ENCODE results near the gene PIWIL4. TPM values are rescaled to one million over a fixed set of nuclear protein-coding genes. Genes with fewer than 3 reads are reported as not detected.

The PIWIL4 gene
- total and polyA plus RNA-seq, 9 of the 15 experiments (the other 6 are each of a cell fraction or from before 2014, with no cell fraction given), result 6.3 to 17.0 (median 10.8) TPM

DNA sequence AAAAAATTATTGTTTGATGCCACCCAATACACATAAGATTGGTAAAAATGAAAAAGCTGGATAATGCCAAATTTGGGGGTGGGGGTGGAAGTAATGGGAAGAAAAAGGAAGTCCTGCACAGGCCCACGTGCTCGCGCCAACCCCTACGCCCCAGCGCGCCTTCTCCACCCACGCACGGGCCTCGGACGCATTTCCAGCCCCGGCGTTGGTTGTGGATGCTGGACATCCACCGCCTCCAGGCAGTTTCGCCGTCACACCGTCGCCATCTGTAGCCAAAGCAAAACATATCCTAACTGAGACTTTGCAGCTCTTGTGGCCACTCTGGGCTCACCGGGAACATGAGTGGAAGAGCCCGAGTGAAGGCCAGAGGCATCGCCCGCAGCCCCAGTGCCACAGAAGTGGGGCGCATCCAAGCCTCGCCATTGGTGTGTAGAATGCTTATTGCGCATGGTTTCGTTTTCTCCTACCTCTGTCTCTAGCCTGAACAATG is at the start of gene PIWIL4 (continued):
- TF ChIP-seq, protein P1, sequence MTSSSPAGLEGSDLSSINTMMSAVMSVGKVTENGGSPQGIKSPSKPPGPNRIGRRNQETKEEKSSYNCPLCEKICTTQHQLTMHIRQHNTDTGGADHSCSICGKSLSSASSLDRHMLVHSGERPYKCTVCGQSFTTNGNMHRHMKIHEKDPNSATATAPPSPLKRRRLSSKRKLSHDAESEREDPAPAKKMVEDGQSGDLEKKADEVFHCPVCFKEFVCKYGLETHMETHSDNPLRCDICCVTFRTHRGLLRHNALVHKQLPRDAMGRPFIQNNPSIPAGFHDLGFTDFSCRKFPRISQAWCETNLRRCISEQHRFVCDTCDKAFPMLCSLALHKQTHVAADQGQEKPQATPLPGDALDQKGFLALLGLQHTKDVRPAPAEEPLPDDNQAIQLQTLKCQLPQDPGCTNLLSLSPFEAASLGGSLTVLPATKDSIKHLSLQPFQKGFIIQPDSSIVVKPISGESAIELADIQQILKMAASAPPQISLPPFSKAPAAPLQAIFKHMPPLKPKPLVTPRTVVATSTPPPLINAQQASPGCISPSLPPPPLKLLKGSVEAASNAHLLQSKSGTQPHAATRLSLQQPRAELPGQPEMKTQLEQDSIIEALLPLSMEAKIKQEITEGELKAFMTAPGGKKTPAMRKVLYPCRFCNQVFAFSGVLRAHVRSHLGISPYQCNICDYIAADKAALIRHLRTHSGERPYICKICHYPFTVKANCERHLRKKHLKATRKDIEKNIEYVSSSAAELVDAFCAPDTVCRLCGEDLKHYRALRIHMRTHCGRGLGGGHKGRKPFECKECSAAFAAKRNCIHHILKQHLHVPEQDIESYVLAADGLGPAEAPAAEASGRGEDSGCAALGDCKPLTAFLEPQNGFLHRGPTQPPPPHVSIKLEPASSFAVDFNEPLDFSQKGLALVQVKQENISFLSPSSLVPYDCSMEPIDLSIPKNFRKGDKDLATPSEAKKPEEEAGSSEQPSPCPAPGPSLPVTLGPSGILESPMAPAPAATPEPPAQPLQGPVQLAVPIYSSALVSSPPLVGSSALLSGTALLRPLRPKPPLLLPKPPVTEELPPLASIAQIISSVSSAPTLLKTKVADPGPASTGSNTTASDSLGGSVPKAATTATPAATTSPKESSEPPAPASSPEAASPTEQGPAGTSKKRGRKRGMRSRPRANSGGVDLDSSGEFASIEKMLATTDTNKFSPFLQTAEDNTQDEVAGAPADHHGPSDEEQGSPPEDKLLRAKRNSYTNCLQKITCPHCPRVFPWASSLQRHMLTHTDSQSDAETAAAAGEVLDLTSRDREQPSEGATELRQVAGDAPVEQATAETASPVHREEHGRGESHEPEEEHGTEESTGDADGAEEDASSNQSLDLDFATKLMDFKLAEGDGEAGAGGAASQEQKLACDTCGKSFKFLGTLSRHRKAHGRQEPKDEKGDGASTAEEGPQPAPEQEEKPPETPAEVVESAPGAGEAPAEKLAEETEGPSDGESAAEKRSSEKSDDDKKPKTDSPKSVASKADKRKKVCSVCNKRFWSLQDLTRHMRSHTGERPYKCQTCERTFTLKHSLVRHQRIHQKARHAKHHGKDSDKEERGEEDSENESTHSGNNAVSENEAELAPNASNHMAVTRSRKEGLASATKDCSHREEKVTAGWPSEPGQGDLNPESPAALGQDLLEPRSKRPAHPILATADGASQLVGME (CRISPR knock-in tag; IDR thresholded peaks at IDR 0.05), result no peak
- TF ChIP-seq, protein P2, sequence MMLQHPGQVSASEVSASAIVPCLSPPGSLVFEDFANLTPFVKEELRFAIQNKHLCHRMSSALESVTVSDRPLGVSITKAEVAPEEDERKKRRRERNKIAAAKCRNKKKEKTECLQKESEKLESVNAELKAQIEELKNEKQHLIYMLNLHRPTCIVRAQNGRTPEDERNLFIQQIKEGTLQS (IDR thresholded peaks at IDR 0.05), result no peak
- TF ChIP-seq, protein P2 (CRISPR knock-in tag; conservative IDR thresholded peaks at IDR 0.05), result 0 out of 2 replicates have a peak, but pooled peaks have one; percentile 45
- TF ChIP-seq SRSF3 (IDR thresholded peaks at IDR 0.05; ENCODE audit: insufficient read depth, low read length) (no peak), SPI1 (IDR thresholded peaks at IDR 0.05; ENCODE audit: borderline replicate concordance, low read depth, low read length) (peak; percentile 80), NR2C2 (CRISPR knock-in tag; IDR thresholded peaks at IDR 0.05) (no peak), NR2C2 (tag; IDR thresholded peaks at IDR 0.05) (peak; percentile 17; the same call in 1 of the 2 replicates), RBM34 (IDR thresholded peaks at IDR 0.05; ENCODE audit: borderline replicate concordance, insufficient read depth, low read length) (no peak), SRSF7 (optimal IDR thresholded peaks at IDR 0.05; ENCODE audit: low read depth, low read length) (no peak), NFE2 (IDR thresholded peaks at IDR 0.05; ENCODE audit: low read depth) (no peak), ZNF77 (CRISPR knock-in tag; IDR thresholded peaks at IDR 0.05) (no peak), POLR2A (conservative IDR thresholded peaks at IDR 0.05) (peak; percentile 74), BRD9 (IDR thresholded peaks at IDR 0.05; ENCODE audit: low read depth, partially characterized antibody) (no peak), MEIS2 (IDR thresholded peaks at IDR 0.05; ENCODE audit: partially characterized antibody) (no peak)
- TF ChIP-seq, protein P3, sequence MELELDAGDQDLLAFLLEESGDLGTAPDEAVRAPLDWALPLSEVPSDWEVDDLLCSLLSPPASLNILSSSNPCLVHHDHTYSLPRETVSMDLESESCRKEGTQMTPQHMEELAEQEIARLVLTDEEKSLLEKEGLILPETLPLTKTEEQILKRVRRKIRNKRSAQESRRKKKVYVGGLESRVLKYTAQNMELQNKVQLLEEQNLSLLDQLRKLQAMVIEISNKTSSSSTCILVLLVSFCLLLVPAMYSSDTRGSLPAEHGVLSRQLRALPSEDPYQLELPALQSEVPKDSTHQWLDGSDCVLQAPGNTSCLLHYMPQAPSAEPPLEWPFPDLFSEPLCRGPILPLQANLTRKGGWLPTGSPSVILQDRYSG (tag; conservative IDR thresholded peaks at IDR 0.05; ENCODE audit: low read depth), result peak; percentile 55; the same call in 1 of the 2 replicates
- TF ChIP-seq, protein P4, sequence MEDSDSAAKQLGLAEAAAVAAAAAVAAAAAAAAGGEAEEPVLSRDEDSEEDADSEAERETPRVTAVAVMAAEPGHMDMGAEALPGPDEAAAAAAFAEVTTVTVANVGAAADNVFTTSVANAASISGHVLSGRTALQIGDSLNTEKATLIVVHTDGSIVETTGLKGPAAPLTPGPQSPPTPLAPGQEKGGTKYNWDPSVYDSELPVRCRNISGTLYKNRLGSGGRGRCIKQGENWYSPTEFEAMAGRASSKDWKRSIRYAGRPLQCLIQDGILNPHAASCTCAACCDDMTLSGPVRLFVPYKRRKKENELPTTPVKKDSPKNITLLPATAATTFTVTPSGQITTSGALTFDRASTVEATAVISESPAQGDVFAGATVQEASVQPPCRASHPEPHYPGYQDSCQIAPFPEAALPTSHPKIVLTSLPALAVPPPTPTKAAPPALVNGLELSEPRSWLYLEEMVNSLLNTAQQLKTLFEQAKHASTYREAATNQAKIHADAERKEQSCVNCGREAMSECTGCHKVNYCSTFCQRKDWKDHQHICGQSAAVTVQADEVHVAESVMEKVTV (CRISPR knock-in tag; IDR thresholded peaks at IDR 0.05), result no peak
- TF ChIP-seq, protein P5, sequence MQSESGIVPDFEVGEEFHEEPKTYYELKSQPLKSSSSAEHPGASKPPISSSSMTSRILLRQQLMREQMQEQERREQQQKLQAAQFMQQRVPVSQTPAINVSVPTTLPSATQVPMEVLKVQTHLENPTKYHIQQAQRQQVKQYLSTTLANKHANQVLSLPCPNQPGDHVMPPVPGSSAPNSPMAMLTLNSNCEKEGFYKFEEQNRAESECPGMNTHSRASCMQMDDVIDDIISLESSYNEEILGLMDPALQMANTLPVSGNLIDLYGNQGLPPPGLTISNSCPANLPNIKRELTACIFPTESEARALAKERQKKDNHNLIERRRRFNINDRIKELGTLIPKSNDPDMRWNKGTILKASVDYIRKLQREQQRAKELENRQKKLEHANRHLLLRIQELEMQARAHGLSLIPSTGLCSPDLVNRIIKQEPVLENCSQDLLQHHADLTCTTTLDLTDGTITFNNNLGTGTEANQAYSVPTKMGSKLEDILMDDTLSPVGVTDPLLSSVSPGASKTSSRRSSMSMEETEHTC (IDR thresholded peaks at IDR 0.05), result peak; percentile 45; the same call in 1 of the 2 replicates
